Measurements from ENCODE around the gene POLR3GL.
A peak's percentile ranks its signal among the peaks of the same experiment; 100 is the strongest.

Gene POLR3GL

DNA sequence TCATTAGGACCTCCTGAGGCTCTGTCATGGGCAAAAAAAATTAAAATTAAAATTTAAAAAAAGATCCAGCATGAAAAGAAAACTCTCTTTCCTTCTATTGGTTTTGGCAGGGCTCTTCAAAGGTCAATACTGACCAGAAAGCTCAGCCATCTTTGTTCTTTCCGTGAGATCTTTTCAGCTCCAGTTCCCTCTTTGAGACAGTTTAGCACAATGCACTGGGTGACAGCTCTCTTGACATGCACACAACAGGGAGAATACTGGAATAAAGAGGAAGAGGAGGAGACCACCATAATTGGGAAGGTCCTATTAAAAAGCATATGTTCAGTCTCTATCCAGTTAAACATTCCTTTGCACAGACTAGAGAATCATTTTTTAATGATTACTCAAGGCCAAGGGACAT lies 13.0 kb upstream of the POLR3GL start:
- no peak for DNase-seq

DNA sequence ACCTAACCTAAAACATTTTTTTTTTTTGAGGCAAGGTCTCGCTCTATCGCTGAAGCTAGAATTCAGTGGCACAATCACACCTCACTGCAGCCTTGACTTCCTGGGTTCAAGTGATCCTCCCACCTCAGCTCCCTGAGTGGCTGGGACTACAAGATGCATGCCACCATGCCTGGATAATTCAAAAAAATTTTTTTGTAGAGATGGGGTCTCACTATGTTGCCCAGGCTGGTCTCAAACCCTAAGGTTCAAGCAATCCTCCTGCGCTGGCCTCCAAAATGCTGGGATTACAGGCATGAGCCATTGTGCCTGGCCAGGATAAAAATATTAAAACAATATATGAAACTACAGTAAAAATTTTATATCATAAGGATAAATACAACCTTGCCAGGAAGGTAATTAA lies 11.6 kb upstream of the POLR3GL start:
- no peak for DNase-seq

DNA sequence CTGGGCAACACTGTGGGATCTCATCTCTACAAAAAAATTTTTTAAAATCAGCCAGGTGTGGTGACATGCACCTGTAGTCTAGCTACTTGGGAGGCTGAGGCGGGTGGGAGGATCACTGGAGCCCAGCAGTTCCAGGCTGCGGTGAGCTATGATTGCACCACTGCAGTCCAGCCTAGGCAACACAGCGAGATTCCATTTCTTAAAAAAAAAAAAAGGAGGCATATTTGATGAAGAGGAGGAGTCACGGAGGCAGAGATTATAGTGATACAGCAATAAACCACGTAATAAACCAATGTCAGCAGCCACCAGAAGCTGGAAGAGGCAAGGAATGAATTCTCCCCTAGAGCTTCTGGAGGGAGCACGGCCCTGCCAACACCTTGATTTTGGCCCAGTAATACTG lies 10.6 kb upstream of the POLR3GL start:
- DNase-seq = no peak

DNA sequence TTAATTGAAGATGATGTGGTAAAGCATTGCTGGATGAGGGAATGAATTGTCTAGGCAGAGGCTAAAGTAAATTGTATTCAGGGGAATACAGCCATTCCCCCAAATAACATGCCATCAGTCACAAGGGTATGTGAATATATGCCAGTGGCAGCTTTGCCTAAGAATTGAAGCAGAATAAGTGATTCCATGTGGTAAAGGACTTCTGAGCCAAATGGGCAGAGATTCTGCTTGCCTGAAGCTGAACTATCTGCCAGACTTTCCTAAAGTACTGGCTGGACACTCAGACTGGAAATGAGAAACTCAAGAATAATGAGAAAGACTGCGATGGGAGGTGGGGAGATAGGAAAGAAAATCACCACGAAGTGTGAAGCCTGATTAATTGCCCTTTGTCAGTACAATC lies 9.1 kb upstream of the POLR3GL start:
- no peak for DNase-seq

DNA sequence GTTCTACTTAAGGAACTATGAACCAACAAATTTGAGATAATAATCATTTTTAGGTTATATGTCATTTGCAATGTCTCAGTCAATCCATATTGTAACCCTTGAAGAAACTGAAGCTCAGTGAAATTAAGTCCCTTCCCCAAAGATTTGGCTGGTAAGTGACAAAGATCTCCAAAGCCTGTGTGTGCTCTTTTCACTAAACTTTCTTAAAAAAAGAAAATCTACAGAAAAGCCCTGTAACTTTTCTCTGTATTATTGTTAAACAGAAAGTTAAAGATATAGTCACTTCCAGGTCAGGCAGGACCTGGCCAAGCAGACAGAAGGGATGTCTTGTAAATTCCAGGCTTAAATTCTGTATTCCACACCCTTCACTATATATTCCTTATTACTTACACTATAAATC lies 8.1 kb upstream of the POLR3GL start:
- no peak for DNase-seq

DNA sequence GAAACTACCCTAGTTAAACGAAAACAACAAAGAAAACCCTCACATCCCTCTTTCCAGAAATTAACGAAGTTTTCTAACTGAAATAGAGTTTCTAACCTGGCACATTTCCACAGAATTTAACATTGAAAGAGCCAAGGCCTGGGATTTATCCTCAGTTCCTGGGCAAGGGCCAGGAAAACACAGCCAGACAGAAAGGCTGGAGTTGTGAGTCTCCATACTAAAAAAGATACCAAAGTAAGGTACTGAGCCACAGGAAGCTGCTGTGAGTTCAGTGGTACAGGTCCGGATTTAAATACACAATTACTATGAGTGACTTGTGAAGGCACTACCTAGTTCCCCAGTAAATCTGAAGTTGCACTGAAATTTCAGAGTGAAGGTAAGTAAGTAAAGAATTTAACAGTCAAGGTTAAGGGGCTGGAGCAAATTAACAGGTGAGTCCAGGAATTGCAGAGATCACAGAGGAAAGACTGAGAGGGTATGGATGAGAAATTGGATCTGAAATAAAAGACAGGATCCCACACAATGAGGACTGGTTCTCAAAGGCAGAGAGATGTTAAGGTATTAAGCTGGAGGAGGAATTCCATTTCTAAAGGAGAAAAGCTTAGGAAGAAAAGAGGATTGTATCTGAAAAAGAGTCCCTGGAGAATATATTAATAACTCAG lies 7.6 kb upstream of the POLR3GL start:
- DNase-seq = no peak

DNA sequence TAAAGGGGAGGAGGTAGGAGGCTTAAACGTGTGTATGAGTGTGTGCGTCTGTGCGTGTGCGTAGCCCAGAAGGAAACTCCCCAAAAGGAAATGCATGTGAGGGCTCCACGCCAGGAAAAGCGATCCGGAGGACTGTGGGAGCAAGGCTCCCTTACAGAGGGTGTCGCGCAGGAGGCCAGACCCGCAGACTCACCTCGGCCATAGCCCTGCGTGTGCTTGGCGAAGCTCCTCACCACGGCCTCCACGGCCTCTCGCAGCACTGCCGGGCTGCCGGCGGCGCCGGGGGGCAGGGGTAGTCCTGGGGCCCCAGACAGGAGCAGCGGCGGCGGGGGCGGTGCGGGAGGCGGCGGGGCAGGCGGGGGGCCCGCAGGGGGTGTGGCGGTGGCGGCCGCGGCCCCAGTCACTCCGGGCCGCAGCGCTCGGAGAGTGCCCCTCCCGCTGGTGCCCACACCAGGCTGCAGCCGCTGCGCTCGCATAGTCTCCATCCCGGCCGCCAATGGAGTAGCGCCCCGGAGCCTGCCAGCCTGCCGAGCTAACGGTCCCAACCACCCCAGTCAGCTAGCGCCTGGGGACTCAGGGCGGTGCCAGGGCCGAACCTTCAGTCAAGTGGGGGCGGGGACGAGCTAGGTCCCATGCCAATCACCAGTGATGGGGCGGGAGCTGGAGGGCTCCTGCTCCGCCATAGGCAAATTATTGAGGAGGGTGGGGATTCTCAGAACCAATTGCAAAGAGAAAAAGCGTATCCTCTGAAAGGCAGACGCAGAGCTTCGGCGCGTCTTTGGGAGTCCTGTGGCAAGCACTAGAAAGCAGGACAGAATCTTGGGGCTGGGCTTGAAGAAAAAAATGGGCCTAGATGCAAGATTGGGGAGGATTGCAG lies 6.8 kb upstream of the POLR3GL start, which contains the start of gene LIX1L:
Gene LIX1L (minus strand): TSS at position 575 of the 877 bp plus-strand sequence. CDS start 90 bp downstream, at position 485.
- peak; percentile 93 for DNase-seq

DNA sequence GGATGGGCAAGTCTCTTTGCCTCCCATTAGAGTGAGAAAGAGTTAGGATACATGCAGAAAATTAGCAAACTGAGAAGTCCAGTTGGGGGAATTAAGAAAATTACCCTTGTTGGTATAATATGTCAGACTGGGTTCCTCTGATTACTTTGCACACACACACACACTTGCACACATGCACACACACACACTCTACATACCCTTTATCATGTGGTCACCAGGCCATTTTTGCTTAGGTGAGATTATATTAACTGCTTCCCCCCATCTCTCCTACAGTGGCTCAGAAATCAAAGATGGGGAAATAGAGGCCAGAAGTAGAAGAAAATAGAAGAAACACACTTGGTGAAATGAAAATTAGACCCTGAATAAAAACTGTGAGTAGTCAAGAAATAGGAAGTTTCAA lies 5.8 kb upstream of the POLR3GL start:
- DNase-seq = no peak

DNA sequence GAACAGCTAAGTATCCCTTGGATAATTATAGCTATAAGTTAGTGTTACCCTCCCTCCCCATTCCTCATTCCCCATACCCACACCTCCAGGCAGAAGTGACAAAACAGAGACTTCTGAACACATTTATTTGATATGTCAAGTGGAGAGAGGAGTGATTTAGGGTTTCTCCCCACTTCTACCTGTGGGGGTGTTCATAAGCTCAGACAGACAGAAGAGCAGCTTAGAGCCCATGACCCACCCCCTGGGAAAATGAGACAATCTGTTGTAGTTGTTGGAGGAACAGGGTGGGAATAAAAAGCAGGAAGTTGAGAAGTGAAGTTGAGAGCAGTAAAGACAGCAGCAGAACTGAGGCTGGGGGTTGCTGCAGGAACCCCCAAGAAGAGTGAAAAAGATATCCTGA lies 5.2 kb upstream of the POLR3GL start:
- DNase-seq = no peak

DNA sequence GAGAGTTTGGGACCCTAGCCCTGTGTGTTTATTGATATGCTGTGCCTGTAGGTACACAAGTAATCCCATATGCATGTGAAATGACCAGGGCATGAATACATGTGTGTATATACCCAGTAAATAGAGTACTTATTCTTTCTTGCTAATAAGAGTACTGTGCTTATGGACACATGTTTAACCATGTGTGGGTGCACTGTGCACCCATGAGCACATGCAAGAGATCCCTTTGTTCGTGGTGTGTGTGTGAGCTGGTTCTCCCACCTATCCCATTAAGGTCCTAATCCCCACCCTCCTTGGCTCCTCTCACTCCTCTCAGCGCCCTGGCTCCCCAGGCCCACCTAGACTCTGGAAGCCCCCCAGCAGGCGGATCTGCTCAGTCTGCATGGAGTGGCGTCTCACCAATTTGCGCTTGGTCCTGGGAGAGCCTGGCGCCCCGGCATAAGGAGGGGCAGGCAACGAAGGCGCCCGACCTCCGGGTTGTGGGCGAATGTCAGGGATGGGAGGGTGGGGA lies 4.5 kb upstream of the POLR3GL start:
- DNase-seq = no peak

DNA sequence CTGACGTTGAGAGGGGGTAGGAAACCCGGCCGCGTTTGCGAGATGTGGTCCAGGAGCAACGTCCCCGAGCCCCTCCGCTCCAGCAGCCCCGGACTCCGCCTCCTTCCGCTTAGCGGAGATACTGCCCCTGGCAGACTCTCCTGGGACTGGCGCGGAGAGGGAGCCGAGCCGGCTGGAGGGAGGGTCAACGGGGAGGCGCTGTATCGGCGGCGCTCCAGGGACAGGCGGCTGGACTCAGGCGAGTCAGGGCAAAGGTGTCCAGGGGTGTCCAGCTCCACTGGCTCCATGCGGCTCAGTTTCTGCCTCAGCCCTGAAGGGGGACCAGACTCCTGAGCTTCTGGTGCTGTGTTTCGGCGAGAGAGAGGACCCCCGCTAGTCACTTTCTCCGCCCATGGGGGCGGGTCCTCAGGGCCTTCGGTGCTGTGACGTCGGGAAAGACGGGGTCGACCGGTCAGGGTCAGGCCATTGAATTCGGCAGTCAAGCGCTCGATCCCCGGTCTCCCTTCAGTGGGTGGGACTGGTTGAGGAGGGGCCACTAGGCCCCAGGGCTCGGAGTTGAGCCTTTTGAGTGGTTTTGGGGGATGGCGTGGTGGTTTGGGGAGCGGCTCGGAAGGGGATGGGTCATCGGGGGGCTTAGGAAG lies 3.9 kb upstream of the POLR3GL start:
- DNase-seq = no peak

DNA sequence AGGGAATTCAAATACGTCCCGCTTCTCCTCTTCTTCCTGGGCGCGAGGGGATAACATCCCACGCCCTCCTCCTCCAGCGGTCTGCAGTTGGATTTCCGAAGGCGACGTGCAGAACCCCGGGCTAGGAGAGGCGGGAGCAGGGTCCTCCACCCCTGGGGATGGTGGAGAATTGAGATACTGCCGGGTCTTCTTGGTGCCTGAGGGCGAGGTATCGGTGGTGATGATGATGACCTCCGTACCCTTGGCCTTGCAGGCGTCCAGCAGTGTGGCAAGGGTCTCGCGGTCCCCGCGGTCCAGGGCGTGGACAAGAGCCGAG lies 3.4 kb upstream of the POLR3GL start:
- no peak for DNase-seq

DNA sequence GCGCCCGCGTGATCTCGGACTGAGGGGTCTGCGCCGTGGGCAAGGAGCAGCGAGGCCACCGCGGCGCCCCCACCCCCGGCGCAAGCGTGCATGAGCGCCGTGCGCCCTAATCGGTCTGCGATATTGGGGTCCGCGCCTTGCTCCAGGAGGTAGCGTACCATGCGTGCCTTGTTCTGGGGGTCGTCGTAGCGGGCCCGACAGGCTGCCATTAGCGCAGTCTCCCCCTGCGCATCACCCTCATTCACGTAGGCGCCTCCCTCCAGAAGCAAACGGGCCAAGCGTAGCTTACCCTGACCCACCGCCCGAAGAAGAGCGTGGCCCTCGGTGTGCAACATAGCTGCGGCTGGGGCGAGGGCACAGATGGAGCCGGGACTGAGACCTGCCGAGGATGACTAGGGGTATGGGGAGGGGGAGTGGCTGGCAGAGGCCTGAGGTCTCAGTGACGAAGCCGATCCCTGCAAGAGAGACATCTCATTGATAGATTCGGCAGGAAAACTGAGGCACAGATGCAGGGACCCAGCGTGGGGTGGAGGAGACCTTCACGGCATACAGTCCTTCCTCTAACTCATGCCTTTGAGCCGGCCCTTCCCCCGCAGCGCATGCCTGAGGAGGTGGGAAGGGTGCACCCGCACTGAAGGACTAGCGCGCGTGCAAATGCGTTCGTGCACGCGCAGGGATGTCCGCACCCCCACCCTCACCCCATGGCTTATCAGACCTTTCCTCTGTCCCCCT lies 2.9 kb upstream of the POLR3GL start:
- no peak for DNase-seq

DNA sequence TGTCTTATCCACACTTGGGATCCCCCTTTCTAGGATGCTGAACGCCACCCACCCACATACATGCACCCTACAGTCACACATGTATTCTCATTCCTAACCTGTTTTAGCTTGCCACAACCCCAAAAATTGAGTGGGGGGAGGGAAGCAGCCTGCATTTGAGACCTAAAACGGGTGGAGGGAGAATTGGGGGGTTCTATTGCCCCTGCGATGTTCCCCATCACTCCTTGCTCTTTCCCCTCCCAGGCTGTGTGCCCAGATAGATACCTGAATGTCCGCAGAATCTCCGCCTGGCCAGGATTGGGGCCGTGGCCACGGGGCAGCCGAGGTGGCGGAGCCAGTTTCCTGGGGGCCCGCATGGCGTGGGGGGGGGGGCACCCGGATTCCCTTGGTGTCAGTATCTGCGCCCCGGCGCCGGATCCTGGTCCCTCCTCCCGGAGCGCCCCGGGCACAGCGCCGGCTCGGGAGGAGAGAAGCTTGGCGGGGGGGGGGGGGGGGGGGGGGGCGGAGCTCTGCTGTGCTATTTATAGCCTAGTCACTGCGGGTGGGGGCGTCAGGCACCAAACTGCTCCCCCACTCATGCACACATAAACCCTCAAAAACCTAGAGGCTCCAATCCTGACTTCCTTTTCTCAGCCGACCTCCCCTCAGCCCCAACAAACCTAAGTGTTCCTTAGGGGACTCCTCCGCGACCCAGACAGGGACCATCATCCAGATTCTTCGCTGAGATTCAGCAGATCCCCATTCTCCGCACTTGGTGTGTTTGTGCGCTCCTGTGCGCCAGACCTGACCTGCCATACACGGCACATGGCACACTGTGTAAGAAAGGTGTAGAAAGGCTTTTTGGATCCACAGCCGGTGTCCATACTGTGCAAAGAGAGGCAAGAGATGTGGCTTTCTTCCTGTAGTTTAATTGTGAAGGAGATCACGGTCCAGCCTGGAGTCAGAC lies 2.1 kb upstream of the POLR3GL start:
- DNase-seq = no peak

DNA sequence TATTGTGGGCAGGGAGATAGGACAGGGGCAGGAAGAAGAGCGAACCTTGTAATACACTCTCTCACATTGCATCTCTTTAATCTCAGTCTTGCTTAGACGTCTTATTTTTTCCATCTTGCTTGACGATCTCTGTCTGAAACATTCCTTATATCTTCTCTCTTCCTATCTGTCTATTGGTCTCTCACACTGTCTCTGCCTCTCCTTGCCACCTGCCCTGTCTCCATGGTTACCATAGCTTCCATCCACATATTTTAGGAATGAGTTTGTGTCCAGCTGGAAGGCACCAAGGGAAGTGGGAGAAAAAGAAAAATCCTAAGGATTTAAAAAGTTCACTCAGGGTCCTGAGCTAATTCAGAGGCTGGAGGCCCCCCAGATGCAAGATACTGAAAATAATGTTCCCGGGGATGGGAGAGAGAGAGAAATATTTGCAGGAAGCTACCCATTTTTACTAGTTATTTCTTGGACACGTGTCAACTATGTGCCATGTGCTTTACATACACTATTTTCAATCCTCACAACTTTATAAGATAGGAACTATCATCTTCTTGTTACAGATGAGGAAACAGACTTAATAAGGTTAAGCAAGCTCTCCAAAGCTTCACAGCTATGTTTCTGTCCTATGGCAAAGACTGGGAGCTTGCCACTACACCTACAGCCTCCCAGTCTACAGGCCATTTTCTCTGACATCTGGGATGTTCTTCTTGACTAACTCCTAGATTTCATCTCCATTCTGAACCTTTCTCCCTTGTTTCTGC lies 1.0 kb upstream of the POLR3GL start:
- no peak for DNase-seq

DNA sequence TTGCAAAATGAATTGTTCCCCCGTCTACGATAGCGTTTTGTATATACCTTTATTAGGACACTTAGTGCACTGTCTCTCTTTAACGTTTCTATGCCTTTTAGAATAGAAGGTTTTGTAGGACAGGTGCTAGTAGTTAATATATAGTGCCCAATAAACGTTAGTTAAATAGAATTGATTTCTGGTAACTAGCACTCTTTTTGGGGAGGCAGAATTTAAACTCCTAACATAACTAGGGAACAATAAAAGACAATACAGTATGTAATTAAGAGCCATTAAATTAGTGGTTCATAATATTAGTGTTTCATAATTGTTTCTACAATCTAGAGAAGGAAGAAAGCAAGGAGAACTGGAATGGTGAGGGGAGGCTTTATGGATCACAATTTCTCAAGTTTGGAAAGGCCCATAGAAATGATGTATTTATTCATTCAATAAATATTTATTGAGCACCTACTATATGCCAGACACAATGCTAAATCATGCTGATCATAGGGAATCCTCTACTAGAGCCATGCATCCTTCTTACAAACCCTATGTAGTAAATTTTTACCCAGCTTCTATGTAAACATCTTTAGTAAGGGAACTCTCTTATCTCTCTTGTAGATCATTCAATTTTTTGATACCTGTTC lies 742 bp downstream of the POLR3GL start:
- DNase-seq = no peak

DNA sequence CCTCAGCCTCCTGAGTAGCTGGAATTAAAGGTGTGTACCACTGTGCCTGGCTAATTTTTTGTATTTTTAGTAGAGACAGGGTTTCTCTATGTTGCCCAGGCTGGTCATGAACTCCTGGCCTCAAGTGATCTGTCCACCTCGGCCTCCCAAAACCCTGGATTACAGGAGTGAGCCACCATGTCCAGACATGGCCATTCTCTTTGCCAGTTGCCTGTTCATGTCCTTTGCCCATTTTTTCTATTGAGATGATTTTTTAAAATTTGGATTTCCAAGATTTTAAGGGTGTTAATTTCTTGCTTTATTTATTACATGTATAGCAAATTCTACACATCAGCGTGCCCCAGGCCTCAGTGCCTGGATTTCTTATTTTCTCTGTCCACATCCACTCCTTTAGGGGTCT lies 2.8 kb downstream of the POLR3GL start:
- DNase-seq = no peak

DNA sequence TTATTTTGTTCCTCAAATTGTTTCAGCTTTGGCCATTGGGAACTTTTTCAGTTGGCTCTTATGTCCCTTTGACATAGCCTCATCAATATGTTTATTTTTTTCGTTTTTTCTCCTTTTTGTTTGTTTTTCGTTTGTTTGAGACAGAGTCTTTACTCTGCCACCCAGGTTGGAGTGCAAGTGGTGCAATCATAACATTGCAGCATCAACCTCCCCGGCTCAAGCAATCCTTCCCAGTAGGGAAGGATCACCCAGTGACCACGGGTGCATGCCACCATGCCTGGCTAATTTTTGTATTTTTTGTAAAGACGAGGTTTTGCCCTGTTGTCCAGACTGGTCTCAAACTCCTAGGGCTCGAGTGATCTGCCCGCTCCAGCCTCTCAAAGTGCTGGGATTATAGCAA lies 8.1 kb downstream of the POLR3GL start:
- no peak for DNase-seq

DNA sequence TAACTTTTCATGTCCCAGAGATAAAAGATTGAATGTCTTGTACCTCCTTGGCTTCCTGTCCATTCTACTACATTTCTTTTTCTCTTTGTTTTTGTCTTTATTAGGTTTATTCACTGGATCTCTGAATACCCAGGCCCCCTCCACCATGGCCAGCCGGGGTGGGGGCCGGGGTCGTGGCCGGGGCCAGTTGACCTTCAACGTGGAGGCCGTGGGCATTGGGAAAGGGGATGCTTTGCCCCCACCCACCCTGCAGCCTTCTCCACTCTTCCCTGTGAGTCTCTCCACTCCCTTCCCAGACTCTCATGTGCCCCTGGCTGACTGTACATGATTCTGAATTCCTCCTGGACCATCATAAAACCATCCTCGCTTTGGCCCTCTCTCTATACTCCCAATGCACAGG lies 10.2 kb downstream of the POLR3GL start:
- DNase-seq = no peak

DNA sequence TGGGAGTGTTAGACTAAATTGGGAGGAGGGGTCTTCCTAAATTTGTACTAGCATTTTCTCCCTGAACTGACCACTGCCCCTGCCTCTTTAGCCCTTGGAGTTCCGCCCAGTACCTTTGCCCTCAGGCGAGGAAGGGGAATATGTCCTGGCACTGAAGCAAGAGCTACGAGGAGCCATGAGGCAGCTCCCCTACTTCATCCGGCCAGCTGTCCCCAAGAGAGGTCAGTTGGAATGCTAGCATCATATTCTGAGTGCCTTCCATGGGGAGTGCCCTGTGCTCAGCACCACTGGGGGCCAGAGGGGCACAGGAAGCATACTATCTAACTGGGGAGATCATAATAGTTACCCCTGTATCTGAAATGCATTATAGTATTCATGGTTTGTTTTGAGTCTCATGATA lies 10.7 kb downstream of the POLR3GL start:
- DNase-seq = no peak

DNA sequence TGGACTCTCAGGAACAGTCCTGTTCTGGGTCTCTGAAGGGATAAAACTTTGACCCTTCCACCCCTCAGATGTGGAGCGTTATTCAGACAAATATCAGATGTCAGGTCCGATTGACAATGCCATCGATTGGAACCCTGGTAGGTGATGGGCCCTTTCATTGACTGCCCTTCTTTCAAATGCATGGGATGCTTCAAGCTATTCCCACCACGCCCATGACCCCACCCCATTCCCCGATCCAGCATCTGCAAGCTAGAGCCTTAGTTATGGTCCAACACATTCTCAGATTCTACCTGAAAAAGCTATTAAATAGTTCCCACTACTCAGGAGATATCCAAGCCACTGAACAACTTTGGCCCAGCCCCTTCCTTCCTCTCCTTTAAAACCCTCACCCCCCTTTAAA lies 12.5 kb downstream of the POLR3GL start:
- no peak for DNase-seq

Measured in GOT3 (cell line).